ENCODE measurements around the gene POLN.

- TF ChIP-seq POLR2A (IDR thresholded peaks at IDR 0.05) (no peak), CTCF (IDR thresholded peaks at IDR 0.05) (no peak)
Measured at GRCh38 chr4:2267320-2267811, 25.4 kb upstream of the POLN start.
